GM23248 (cell line): ENCODE data around the gene PDGFD. TPM values are rescaled to one million over a fixed set of nuclear protein-coding genes. Genes with fewer than 3 reads are reported as not detected.

Source experiments
- DNase-seq: peaks from one replicate; pipeline ENCODE4 v3.0.0-alpha.2; 2015
- H2AFZ ChIP-seq: fragments of 200-600 bp; sonication (generic); 2 replicates; pipeline ENCODE4 v1.6.1; 2016; ENCODE audit warnings: antibody characterized with exemption
- H3F3A ChIP-seq: fragments of 200-600 bp; sonication (generic); 2 replicates; pipeline ENCODE4 v1.6.1; 2016; ENCODE audit warnings: mild to moderate bottlenecking, antibody characterized with exemption, mixed run types; ENCODE audit not compliant: insufficient read depth
- H3K27ac ChIP-seq: fragments of 200-600 bp; sonication (generic); 2 replicates; pipeline ENCODE4 v1.5.1; 2016; ENCODE audit warnings: mild to moderate bottlenecking
- H3K27me3 ChIP-seq: fragments of 200-600 bp; sonication (generic); replicated peaks from 2 replicates; pipeline ENCODE4 v1.6.1; 2016; ENCODE audit warnings: mild to moderate bottlenecking; ENCODE audit not compliant: insufficient read depth
- H3K36me3 ChIP-seq: fragments of 200-600 bp; sonication (generic); 2 replicates; pipeline ENCODE4 v1.6.1; 2016; ENCODE audit warnings: low read depth, mild to moderate bottlenecking
- H3K4me1 ChIP-seq: fragments of 200-600 bp; sonication (generic); 2 replicates; pipeline ENCODE4 v1.6.1; 2016; ENCODE audit warnings: mild to moderate bottlenecking; ENCODE audit not compliant: insufficient read depth
- H3K4me2 ChIP-seq: fragments of 200-600 bp; sonication (generic); one replicate; pipeline ENCODE4 v1.6.1; 2016; ENCODE audit warnings: mild to moderate bottlenecking; ENCODE audit not compliant: unreplicated experiment
- H3K4me3 ChIP-seq: fragments of 200-600 bp; sonication (generic); 2 replicates; pipeline ENCODE4 v1.5.1; 2016; ENCODE audit warnings: mild to moderate bottlenecking
- H3K79me2 ChIP-seq: fragments of 200-600 bp; sonication (generic); 2 replicates; pipeline ENCODE4 v1.6.1; 2016; ENCODE audit warnings: mild to moderate bottlenecking; ENCODE audit not compliant: insufficient read depth
- H3K9ac ChIP-seq: fragments of 200-600 bp; sonication (generic); 2 replicates; pipeline ENCODE4 v1.6.1; 2016; ENCODE audit warnings: mild to moderate bottlenecking
- H3K9me2 ChIP-seq: fragments of 200-600 bp; sonication (generic); 2 replicates; pipeline ENCODE4 v1.6.1; 2016; ENCODE audit warnings: mixed run types, mild to moderate bottlenecking, moderate library complexity; ENCODE audit not compliant: insufficient read depth
- H3K9me3 ChIP-seq: fragments of 200-600 bp; sonication (generic); one replicate; pipeline ENCODE4 v1.6.1; 2017; ENCODE audit warnings: low read depth
- H4K20me1 ChIP-seq: fragments of 200-600 bp; sonication (generic); 2 replicates; pipeline ENCODE4 v1.6.0; 2016; ENCODE audit not compliant: insufficient read depth
- EZH2 ChIP-seq: fragments of 200-600 bp; sonication (generic); IDR thresholded peaks from 2 replicates; pipeline ENCODE4 v1.6.1; 2018; ENCODE audit warnings: antibody characterized with exemption, mild to moderate bottlenecking; ENCODE audit not compliant: insufficient read depth, poor library complexity, severe bottlenecking
- EZH2phosphoT487 ChIP-seq: fragments of 200-600 bp; sonication (generic); IDR thresholded peaks from 2 replicates; pipeline ENCODE4 v1.6.1; 2018; ENCODE audit warnings: antibody characterized with exemption, moderate library complexity, mild to moderate bottlenecking, low read depth; ENCODE audit not compliant: insufficient read depth
- WGBS, 2 experiments: methylation state at CpG; one replicate each; pipeline ENCODE4 v1.1.6; 2015 to 2017; ENCODE audit warnings: low lambda C conversion rate in 2 of 2, low coverage in 1 of 2; ENCODE audit errors: missing lambda C conversion rate in 2 of 2; 5-methylcytosine and 5-hydroxymethylcytosine counted together
- in situ Hi-C: fragments of 300-500 bp; cut with MboI; formaldehyde crosslinking; loops from 2 replicates; pipeline ENCODE4 v1.15.0; 2020
- polyA plus RNA-seq: library from polyadenylated mRNA; unstranded; fragments of >200 nt; fragmentation: Nextera tagmentation; extraction: Ambion mirVana; gene quantifications from 2 replicates; pipeline ENCODE4 v1.2.1, GENCODE V29; 2016
- total RNA-seq: library from RNA; depleted of rRNA; stranded (reverse); fragments of >200 nt; shearing (Covaris generic); gene quantifications from 2 replicates; pipeline ENCODE4 v1.2.3, GENCODE V29; 2014

The PDGFD gene
- total and polyA plus RNA-seq, 2 experiments from 2014 or later = 0.81 to 1.3 TPM

DNA sequence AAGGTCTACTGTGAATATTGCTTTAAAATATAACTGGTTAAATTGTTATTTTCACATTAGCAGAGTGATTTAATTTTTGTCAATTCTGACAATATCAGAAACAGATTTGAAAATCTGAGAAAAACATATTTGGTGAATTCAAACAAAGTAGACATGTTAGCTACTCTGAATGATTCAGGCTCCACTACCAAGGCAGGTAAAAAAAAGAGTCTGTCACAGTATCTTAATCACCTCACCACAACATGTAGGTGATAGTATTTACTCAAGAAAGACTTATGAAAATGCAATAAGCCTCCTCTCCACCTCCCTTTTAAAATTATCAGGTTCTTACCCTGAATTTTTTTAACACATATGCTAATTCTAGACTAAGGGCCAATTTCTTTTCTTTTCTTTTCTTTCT, 85.0 kb downstream of the PDGFD start:
- H3K4me2 ChIP-seq = no peak overlapping the region
- in situ Hi-C loops = no loop called here
- no peaks in the 10 kb centered on the region for H4K20me1 ChIP-seq
- TF ChIP-seq EZH2 (no peak), EZH2phosphoT487 (no peak)
- no peaks in the 10 kb centered on the region for H3K9me3 ChIP-seq
- no peak overlapping the region for H3K27ac ChIP-seq
- no peaks in the 10 kb centered on the region for H3K79me2 ChIP-seq
- DNase-seq = no peak
- H3K9ac ChIP-seq = no peak overlapping the region
- peaks cover 3% of the 10 kb centered on the region; the same call in 1 of the 2 replicates for H3K4me1 ChIP-seq
- H3K36me3 ChIP-seq = no peaks in the 10 kb centered on the region
- H3K4me3 ChIP-seq = no peak overlapping the region
- H2AFZ ChIP-seq = no peak overlapping the region
- peaks cover 4% of the 10 kb centered on the region; the same call in 1 of the 2 replicates for H3F3A ChIP-seq
- H3K27me3 ChIP-seq = no peaks in the 10 kb centered on the region
- H3K9me2 ChIP-seq = no peaks in the 10 kb centered on the region

DNA sequence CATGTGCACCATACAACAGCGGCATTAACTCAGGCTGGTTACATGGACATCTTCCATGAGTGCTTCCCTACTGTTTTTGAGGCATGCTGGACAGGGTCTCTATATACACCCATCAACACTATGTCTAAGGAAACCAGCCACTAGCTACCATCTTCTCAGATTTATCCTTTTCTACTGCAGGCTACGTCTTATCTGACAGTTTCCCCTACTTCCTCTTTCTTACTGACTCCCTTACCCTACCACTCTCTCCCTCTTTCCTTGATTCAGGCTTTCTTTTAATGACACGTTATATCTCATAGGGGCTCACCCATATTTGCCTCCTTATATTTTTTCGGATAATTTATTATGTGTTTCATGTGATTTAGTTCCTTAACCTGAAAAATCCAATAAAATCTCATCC, 85.7 kb downstream of the PDGFD start:
- Histone ChIP-seq H3K79me2 (no peaks in the 10 kb centered on the region), H3F3A (peaks cover 4% of the 10 kb centered on the region; the same call in 1 of the 2 replicates), H3K9ac (no peak overlapping the region), H3K27ac (no peak overlapping the region), H2AFZ (no peak overlapping the region), H3K27me3 (no peaks in the 10 kb centered on the region), H3K9me3 (no peaks in the 10 kb centered on the region), H4K20me1 (no peaks in the 10 kb centered on the region), H3K4me1 (peaks cover 3% of the 10 kb centered on the region), H3K9me2 (no peaks in the 10 kb centered on the region), H3K4me2 (no peak overlapping the region), H3K4me3 (no peak overlapping the region), H3K36me3 (no peaks in the 10 kb centered on the region)
- in situ Hi-C loops = no loop called here
- TF ChIP-seq EZH2phosphoT487 (no peak), EZH2 (no peak)
- DNase-seq = no peak
- WGBS, 2 experiments = 56 to 57% methylated on average over 4 of the region's 4 CpGs

DNA sequence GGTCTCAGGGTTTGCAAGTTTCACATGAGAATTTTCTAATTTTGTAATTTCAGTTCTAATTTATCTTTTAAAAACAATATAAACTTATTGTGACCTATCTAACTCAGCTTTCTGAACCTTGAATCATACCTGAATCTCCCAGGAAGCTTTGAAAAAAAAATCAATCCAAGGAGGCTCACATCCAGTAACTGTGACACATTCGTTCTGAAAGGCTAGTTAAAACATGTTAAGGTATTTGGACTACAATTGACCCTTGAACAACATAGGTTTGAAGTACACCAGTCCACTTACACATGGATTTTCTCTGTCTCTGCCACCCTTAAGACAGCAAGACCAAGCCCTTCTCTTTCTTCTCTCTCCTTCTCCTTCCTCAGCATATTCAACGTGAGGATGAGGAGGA, 87.5 kb downstream of the PDGFD start:
- H3K9ac ChIP-seq = no peak overlapping the region
- no peak overlapping the region for H3K4me2 ChIP-seq
- H3K27ac ChIP-seq = no peak overlapping the region
- H3F3A ChIP-seq = peaks cover 4% of the 10 kb centered on the region; the same call in 1 of the 2 replicates
- no peak overlapping the region for H2AFZ ChIP-seq
- peaks cover 3% of the 10 kb centered on the region for H3K4me1 ChIP-seq
- in situ Hi-C loops = no loop called here
- TF ChIP-seq EZH2phosphoT487 = no peak
- no peak for TF ChIP-seq EZH2
- H3K9me3 ChIP-seq = no peaks in the 10 kb centered on the region
- 67 to 75% methylated on average over 2 of the region's 2 CpGs for WGBS, 2 experiments
- no peaks in the 10 kb centered on the region for H3K27me3 ChIP-seq
- no peaks in the 10 kb centered on the region for H3K9me2 ChIP-seq
- no peaks in the 10 kb centered on the region for H3K79me2 ChIP-seq
- H3K4me3 ChIP-seq = no peak overlapping the region
- DNase-seq = no peak
- no peaks in the 10 kb centered on the region for H3K36me3 ChIP-seq
- H4K20me1 ChIP-seq = no peaks in the 10 kb centered on the region

DNA sequence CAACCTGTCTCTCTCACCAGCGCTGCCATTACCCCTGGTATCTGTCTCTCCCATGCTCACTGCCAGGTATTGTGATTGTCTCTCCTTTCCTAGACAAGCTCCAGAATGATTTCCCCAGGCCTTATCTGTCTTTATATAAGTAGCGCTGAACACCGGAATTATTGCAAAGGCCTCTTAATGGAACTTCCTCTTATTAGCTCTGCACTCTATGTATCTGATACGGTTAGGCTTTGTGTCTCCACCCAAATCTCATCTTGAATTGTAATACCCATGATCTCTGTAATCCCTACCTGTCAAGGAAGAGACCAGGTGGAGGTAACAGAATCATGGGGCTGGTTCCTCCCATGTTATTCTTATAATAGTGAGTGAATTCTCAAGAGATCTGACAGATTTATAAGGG, 88.2 kb downstream of the PDGFD start:
- no peaks in the 10 kb centered on the region for H3K36me3 ChIP-seq
- H3K27ac ChIP-seq = no peak overlapping the region
- no peaks in the 10 kb centered on the region for H3K79me2 ChIP-seq
- DNase-seq = no peak
- no peaks in the 10 kb centered on the region for H3K9me3 ChIP-seq
- H3K9me2 ChIP-seq = no peaks in the 10 kb centered on the region
- H2AFZ ChIP-seq = no peak overlapping the region
- H3K4me3 ChIP-seq = no peak overlapping the region
- in situ Hi-C loops = no loop called here
- H3K4me2 ChIP-seq = no peak overlapping the region
- peaks cover 3% of the 10 kb centered on the region for H3K4me1 ChIP-seq
- TF ChIP-seq EZH2 (no peak), EZH2phosphoT487 (no peak)
- no peaks in the 10 kb centered on the region for H3K27me3 ChIP-seq
- H3F3A ChIP-seq = peaks cover 4% of the 10 kb centered on the region; the same call in 1 of the 2 replicates
- no peaks in the 10 kb centered on the region for H4K20me1 ChIP-seq
- H3K9ac ChIP-seq = no peak overlapping the region
- WGBS, 2 experiments = 75 to 79% methylated on average over 4 of the region's 4 CpGs

DNA sequence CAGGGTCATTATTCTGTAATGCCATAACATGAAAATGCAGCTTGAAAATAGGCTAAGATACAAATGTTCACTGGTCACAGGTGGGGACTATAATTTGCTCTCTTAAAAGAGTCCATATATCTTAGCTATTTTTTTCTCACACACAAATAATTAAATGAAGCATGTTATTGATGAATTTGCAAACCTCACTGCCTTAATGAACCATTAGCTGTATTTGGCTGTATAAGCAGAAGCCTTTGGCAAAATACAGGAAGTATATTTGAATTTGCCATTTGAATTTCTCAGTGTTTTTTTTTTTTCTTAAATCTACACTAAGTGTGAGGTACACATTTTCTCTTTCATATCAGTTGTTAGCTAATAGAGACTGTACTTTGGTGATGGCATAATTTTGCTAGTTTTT, 88.9 kb downstream of the PDGFD start:
- in situ Hi-C loops = no loop called here

More for the DNA sequence above, 88.9 kb downstream of the PDGFD start:
- H3K36me3 ChIP-seq = no peaks in the 10 kb centered on the region
- H3K79me2 ChIP-seq = no peaks in the 10 kb centered on the region
- no peaks in the 10 kb centered on the region for H3K27me3 ChIP-seq
- peaks cover 3% of the 10 kb centered on the region for H3K4me1 ChIP-seq
- H3K9ac ChIP-seq = no peak overlapping the region
- no peak overlapping the region for H2AFZ ChIP-seq
- H3K4me2 ChIP-seq = no peak overlapping the region
- H4K20me1 ChIP-seq = no peaks in the 10 kb centered on the region
- DNase-seq = no peak
- H3K27ac ChIP-seq = no peak overlapping the region
- H3K4me3 ChIP-seq = no peak overlapping the region
- peaks cover 4% of the 10 kb centered on the region; the same call in 1 of the 2 replicates for H3F3A ChIP-seq
- no peaks in the 10 kb centered on the region for H3K9me2 ChIP-seq
- TF ChIP-seq EZH2phosphoT487 = no peak
- TF ChIP-seq EZH2 = no peak
- no peaks in the 10 kb centered on the region for H3K9me3 ChIP-seq
